B cell (primary cell): ENCODE measurements around the gene CCDC182. TPM values are rescaled to one million over a fixed set of nuclear protein-coding genes. Genes with fewer than 3 reads are reported as not detected.

Experiments
- ATAC-seq: fragments of 200-7000 bp; cut with Tn5 transposase; one replicate; pipeline ENCODE4 v1.10.0; 2021; ENCODE audit warnings: low read depth, mild to moderate bottlenecking, moderate number of reproducible peaks, moderate library complexity
- CTCF ChIA-PET: fragments of 350-600 bp; sonication (Branson Sonifier 250); formaldehyde crosslinking; loops from one replicate; lab custom pipeline; 2021; ENCODE audit warnings: antibody characterized with exemption, inconsistent platforms; lab: Charles Lee
- POLR2A ChIA-PET: fragments of 350-600 bp; sonication (Branson Sonifier 250); formaldehyde crosslinking; loops from one replicate; lab custom pipeline; 2021; ENCODE audit warnings: antibody characterized with exemption; lab: Charles Lee
- DNase-seq: peaks from one replicate; pipeline ENCODE4 v3.0.0; 2013
- H2AFZ ChIP-seq: 2 replicates; pipeline ENCODE4 v1.6.1; 2012; ENCODE audit warnings: mild to moderate bottlenecking, low read depth, low read length; ENCODE audit not compliant: insufficient read depth, poor library complexity, severe bottlenecking
- H3K27ac ChIP-seq, 2 donors: 1 replicate in 1 of 2; 2 replicates in 1 of 2; pipeline ENCODE4 v1.5.1; 2012 to 2013; ENCODE audit warnings: low read length in 2 of 2, mild to moderate bottlenecking in 2 of 2, moderate library complexity in 1 of 2
- H3K27me3 ChIP-seq, 4 experiments: fragments of 200-600 bp in 1 of 4; sonication (generic) in 1 of 4; replicated peaks in 1 of 4; 1 replicate in 2 of 4; 2 replicates in 2 of 4; pipeline versions ENCODE4 v1.6.1 to v1.7.0; 2013 to 2016; ENCODE audit warnings: low read length in 3 of 4, mild to moderate bottlenecking in 2 of 4, mixed read lengths in 1 of 4, moderate library complexity in 1 of 4; ENCODE audit not compliant: insufficient read depth in 4 of 4, control insufficient read depth in 3 of 4; ENCODE audit errors: control extremely low read depth in 1 of 4
- H3K36me3 ChIP-seq, 2 experiments: replicated peaks in 1 of 2; 1 replicate in 1 of 2; 2 replicates in 1 of 2; pipeline versions ENCODE4 v1.6.1 to v1.7.1; 2013; ENCODE audit warnings: low read length in 1 of 2; ENCODE audit not compliant: insufficient read depth in 2 of 2, control insufficient read depth in 1 of 2; ENCODE audit errors: control extremely low read depth in 1 of 2, extremely low read depth in 1 of 2
- H3K4me1 ChIP-seq, 2 donors: fragments of 200-600 bp in 1 of 2; sonication (generic) in 1 of 2; 1 replicate in 1 of 2; 2 replicates in 1 of 2; pipeline versions ENCODE4 v1.5.1 to v1.6.1; 2013 to 2017; ENCODE audit warnings: low read length in 2 of 2; ENCODE audit not compliant: control insufficient read depth in 2 of 2, insufficient read depth in 2 of 2
- H3K4me2 ChIP-seq: replicated peaks from 2 replicates; pipeline ENCODE3; 2012; ENCODE audit warnings: mild to moderate bottlenecking, low read depth, low read length; ENCODE audit not compliant: poor library complexity, severe bottlenecking
- H3K4me3 ChIP-seq, 5 experiments: fragments of 200-600 bp in 1 of 5; sonication (generic) in 1 of 5; 1 replicate in 3 of 5; 2 replicates in 2 of 5; pipeline versions ENCODE4 v1.5.1 to v1.7.0; 2011 to 2016; ENCODE audit warnings: low read length in 4 of 5, mild to moderate bottlenecking in 4 of 5, low read depth in 2 of 5, control low read depth in 1 of 5, moderate library complexity in 1 of 5; ENCODE audit not compliant: insufficient read depth in 1 of 5; ENCODE audit errors: control extremely low read depth in 1 of 5, extremely low read depth in 1 of 5
- H3K79me2 ChIP-seq: fragments of 200-600 bp; sonication (generic); one replicate; pipeline ENCODE4 v1.6.0; 2016; ENCODE audit warnings: low read length; ENCODE audit not compliant: control insufficient read depth, insufficient read depth
- H3K9ac ChIP-seq: fragments of 200-600 bp; sonication (generic); 2 replicates; pipeline ENCODE4 v1.6.1; 2017; ENCODE audit warnings: mild to moderate bottlenecking, low read length, moderate library complexity
- H3K9me3 ChIP-seq, 3 donors: one replicate each; pipeline versions ENCODE4 v1.6.1 to v1.7.1; 2013; ENCODE audit warnings: low read length in 2 of 3; ENCODE audit not compliant: control insufficient read depth in 2 of 3, insufficient read depth in 1 of 3; ENCODE audit errors: control extremely low read depth in 1 of 3
- H4K20me1 ChIP-seq: 2 replicates; pipeline ENCODE4 v1.6.0; 2012; ENCODE audit warnings: mild to moderate bottlenecking, low read length; ENCODE audit not compliant: insufficient read depth, control insufficient read depth, poor library complexity, severe bottlenecking
- H3K27ac Mint-ChIP-seq: one replicate; pipeline ENCODE4 v1.8.0; 2021; ENCODE audit warnings: mixed read lengths
- H3K27me3 Mint-ChIP-seq: one replicate; pipeline ENCODE4 v1.8.0; 2021; ENCODE audit warnings: mixed read lengths
- H3K4me1 Mint-ChIP-seq: one replicate; pipeline ENCODE4 v1.8.0; 2021; ENCODE audit warnings: mixed read lengths
- H3K4me3 Mint-ChIP-seq: one replicate; pipeline ENCODE4 v1.8.0; 2021; ENCODE audit warnings: mixed read lengths
- H3K9me3 Mint-ChIP-seq: one replicate; pipeline ENCODE4 v1.8.0; 2022; ENCODE audit warnings: mixed read lengths; ENCODE audit not compliant: insufficient read depth
- CTCF ChIP-seq: fragments of 200-600 bp; IDR thresholded peaks from one replicate; pipeline ENCODE4 v1.8.0; 2022; ENCODE audit warnings: antibody characterized with exemption, mild to moderate bottlenecking
- EZH2 ChIP-seq: IDR thresholded peaks from 2 replicates; pipeline ENCODE4 v1.6.1; 2012; ENCODE audit warnings: borderline replicate concordance, low read depth, mild to moderate bottlenecking, moderate library complexity, low read length; ENCODE audit not compliant: insufficient read depth, poor library complexity, severe bottlenecking
- WGBS: methylation state at CpG from one replicate; pipeline ENCODE4 v1.1.5; 2013; ENCODE audit warnings: missing lambda C conversion rate; ENCODE audit not compliant: insufficient coverage; 5-methylcytosine and 5-hydroxymethylcytosine counted together
- intact Hi-C: fragments of 100-400 bp; cut with micrococcal nuclease; formaldehyde crosslinking; loops from one replicate; pipeline ENCODE4 v1.10.0; 2022
- polyA plus RNA-seq: library from polyadenylated mRNA; depleted of rRNA; stranded (reverse); fragments of >200 nt; gene quantifications from 2 replicates; pipeline ENCODE4 v1.2.3, GENCODE V29; 2012
- total RNA-seq, 2 donors: library from RNA; stranded (reverse); fragments of 120-200 nt in 1 of 2; gene quantifications; 1 replicate in 1 of 2; 2 replicates in 1 of 2; pipeline versions ENCODE4 v1.2.3 to v1.2.4, GENCODE V29; 2013 to 2022

The CCDC182 gene
- total and polyA plus RNA-seq, 2 donors (not counting 1 experiment from before 2014, with no cell fraction given): not detected

GRCh38 chr17:57781386-57782061 lies 36.4 kb upstream of the CCDC182 start:
- Histone ChIP-seq H3K4me3 (no peak overlapping the region), H3K9ac (no peak overlapping the region), H3K9me3 (peaks cover 0 to 4% (median 0%) of the 10 kb centered on the region in 3 donors), H3K27me3 (peaks cover 0 to 15% (median 6%) of the 10 kb centered on the region in 4 experiments), H2AFZ (no peak overlapping the region), H3K79me2 (no peaks in the 10 kb centered on the region), H4K20me1 (no peaks in the 10 kb centered on the region), H3K4me2 (no peak overlapping the region), H3K27ac (no peak overlapping the region), H3K4me1 (peaks cover 7 to 9% of the 10 kb centered on the region in 2 donors), H3K36me3 (no peaks in the 10 kb centered on the region)
- intact Hi-C loops: no loop called here
- ChIA-PET CTCF (interaction anchor here (0.6 to 2.5 kb wide), 3 partner anchors 11 to 653 kb away, joined by 3 to 7 read pairs (median 4); no protein-coding TSS in a partner anchor), POLR2A (no interaction called here)
- H3K27ac Mint-ChIP-seq: no peak overlapping the region
- DNase-seq: no peak
- no peak overlapping the region for H3K4me3 Mint-ChIP-seq
- H3K9me3 Mint-ChIP-seq: no peaks in the 10 kb centered on the region
- no peak for ATAC-seq
- peaks cover 18% of the 10 kb centered on the region for H3K27me3 Mint-ChIP-seq
- TF ChIP-seq EZH2 (no peak), CTCF (no peak)
- H3K4me1 Mint-ChIP-seq: peaks cover 1% of the 10 kb centered on the region
- WGBS: 48% methylated on average over 7 of the region's 11 CpGs

GRCh38 chr17:57779706-57780105 lies 34.6 kb upstream of the CCDC182 start:
- H3K4me1 Mint-ChIP-seq: peaks cover 1% of the 10 kb centered on the region
- Histone ChIP-seq H4K20me1 (no peaks in the 10 kb centered on the region), H3K9me3 (peaks cover 0 to 4% (median 0%) of the 10 kb centered on the region in 3 donors), H3K36me3 (no peaks in the 10 kb centered on the region), H3K27ac (no peak overlapping the region), H3K79me2 (no peaks in the 10 kb centered on the region), H3K4me2 (no peak overlapping the region), H2AFZ (no peak overlapping the region), H3K9ac (no peak overlapping the region), H3K4me3 (no peak overlapping the region), H3K27me3 (peaks cover 0 to 15% (median 6%) of the 10 kb centered on the region in 4 experiments), H3K4me1 (peaks cover 7 to 9% of the 10 kb centered on the region in 2 donors)
- POLR2A ChIA-PET: no interaction called here
- CTCF ChIA-PET: no interaction called here
- ATAC-seq (no peak), DNase-seq (no peak)
- no peak overlapping the region for H3K4me3 Mint-ChIP-seq
- peaks cover 15% of the 10 kb centered on the region for H3K27me3 Mint-ChIP-seq
- no peaks in the 10 kb centered on the region for H3K9me3 Mint-ChIP-seq
- WGBS: 70% methylated on average over 1 of the region's 2 CpGs
- H3K27ac Mint-ChIP-seq: no peak overlapping the region
- TF ChIP-seq EZH2 (no peak), CTCF (no peak)
- intact Hi-C loops: no loop called here
